Frontal cortex (tissue), 4 donors: Measurements from ENCODE around the gene FAT1. TPM values are rescaled to one million over a fixed set of nuclear protein-coding genes. Genes with fewer than 3 reads are reported as not detected.

Source experiments
- DNase-seq, 2 donors: peaks; one replicate each; pipeline ENCODE4 v3.0.0; 2012; ENCODE audit warnings: low spot score in 2 of 2
- FAIRE-seq: peaks from 2 replicates; lab custom pipeline; 2012; peaks lifted over from hg19 to GRCh38; lab: Jason Lieb, UNC
- total RNA-seq: library from RNA; depleted of rRNA; stranded (reverse); fragments of >200 nt; gene quantifications from one replicate; pipeline ENCODE4 v1.2.3, GENCODE V29; 2014
- donor health status: control.
- donor health status: control.
- donor health status: control.

Gene FAT1
- total RNA-seq, 1 donor from 2014 or later, result 26.9 TPM

DNA sequence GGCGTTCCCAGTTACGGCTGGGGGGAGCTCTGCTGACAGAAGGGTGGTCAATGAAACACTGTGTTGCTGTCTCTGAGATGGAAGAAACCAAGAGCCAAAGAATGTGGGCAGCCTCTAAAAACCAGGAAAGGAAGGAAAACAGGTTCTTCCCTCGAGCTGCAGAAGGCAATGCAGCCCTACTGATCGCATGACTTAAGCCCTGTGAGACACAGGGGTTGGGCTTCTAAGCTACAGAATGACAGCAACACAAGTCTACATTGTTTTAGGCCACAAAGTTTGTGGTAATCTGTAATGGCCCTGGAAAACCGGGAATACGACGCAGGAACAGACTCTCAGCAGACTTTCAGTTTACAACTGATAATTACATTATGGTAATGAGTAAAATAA, 130.1 kb downstream of the FAT1 start:
- FAIRE-seq (no peak), DNase-seq (no peak)

- no peak for FAIRE-seq
- no peak for DNase-seq
Measured at GRCh38 chr4:186592966-186593586, 130.6 kb downstream of the FAT1 start.

DNA sequence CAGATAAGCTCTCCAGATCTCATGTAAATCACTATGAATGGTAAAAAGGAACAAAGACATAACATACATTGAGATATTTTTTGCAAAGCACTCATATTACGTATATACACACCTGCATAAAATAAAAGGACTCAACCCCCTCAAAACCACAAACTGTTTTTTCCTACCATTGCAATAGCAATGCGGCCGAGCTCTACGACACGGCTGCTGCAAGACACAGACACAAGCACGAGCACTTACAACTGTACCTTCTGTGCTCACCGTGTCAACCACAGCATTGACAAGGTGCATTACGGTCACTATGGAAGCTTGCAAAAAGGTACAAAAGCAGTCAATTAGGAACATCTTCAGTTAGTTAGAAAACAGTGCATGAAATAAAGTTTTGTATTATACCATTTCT, 131.2 kb downstream of the FAT1 start:
- FAIRE-seq, result no peak
- no peak for DNase-seq

GRCh38 chr4:186591651-186592050, 132.0 kb downstream of the FAT1 start:
- DNase-seq (no peak), FAIRE-seq (no peak)

GRCh38 chr4:186588503-186588902, 135.2 kb downstream of the FAT1 start:
- no peak for FAIRE-seq
- DNase-seq, result no peak

- FAIRE-seq (peak; percentile 96), DNase-seq (peak; percentile 19 to 48)
Measured at GRCh38 chr4:186587416-186588018, 136.1 kb downstream of the FAT1 start.

- FAIRE-seq (no peak), DNase-seq (no peak)
Measured at GRCh38 chr4:186586205-186586604, 137.5 kb downstream of the FAT1 start.

DNA sequence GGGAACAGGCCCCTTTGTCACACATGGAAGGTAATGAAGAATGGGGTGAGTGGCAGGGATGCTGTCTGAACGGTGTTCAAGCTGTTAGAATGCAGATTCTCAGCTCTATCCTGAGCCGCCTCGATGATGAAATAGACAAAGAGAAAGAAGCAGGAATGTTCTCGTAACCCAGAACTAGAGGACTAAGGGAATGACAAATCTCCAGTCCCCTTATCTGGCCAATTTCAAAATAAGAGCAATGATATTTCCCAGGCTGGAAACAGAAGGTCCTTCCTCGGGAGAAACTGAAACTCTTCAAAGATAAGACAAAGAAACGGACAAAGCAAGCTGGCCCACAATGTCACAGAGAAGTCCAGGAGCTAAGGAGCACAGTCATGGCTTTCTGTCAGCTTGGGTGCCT, 138.7 kb downstream of the FAT1 start:
- FAIRE-seq, result no peak
- no peak for DNase-seq

DNA sequence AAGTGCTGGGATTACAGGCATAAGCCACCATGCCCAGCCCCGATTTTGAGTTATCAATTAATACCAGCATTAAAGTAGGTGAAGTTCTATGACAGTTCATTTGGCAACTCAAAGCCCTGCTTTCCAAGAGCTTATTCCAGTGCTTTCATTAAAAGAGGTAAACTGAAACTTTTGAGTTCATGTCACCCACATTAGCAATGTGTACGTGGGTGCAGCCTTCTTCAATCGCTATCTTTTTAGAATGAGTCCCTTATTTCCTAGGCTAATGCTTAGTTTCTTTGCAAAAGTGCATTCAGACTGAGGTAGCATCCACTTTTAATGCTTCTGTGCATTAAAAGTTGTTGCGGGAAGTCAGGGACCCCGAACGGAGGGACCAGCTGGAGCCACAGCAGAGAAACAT, 142.2 kb downstream of the FAT1 start:
- no peak for DNase-seq
- FAIRE-seq, result no peak

DNA sequence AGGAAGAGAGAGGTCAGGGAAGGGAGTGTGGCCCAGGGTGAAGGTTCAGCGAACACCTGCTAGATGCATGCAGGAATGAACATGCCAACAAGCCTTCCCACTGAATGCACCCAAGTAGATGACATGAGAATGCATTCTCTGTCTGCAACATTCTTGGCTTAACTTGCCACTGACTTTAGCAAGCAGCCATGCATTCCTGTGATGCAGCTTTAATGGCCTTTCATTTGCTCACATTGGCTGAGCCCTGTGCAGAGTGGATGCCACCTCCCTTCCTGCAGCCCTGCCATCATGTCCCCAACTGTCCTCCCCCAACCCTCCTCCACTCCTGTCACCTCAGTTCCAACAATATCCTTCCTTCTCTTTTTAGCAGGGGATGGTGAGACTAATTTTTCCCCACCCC, 143.0 kb downstream of the FAT1 start:
- FAIRE-seq, result no peak
- DNase-seq, result no peak

GRCh38 chr4:186570193-186570996, 153.3 kb downstream of the FAT1 start:
- DNase-seq (no peak), FAIRE-seq (no peak)

DNA sequence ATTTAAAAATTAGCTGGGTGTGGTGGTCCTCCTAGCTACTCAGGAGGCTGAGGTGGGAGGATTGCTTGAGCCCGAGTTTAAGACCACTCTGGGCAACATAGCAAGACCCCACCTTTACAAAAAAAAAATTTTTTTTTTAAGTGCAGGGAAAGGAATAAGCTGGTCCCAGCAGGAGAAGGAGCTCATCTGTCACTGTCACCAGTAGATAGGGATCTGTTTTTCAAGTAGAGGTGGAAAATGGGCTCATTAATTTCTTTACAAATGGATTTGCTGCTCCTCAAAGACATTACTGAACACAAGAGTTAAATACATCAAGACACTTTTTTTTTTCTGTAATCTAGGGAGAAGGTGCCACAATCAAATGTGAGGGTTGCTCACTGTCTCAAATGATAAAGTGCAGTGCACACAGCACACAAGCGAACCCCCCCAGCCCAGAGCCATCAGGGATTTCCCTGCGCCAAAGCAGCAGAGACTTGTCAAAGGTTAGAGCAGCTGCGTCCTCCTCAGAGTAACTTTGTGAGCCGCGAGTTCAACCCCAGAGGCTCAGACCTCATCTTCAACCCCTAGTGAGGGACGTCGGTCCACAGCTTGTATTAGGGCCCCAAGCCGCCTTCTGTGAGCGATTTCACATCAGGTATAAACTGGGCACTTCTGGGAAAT, 154.0 kb downstream of the FAT1 start:
- DNase-seq (no peak), FAIRE-seq (no peak)

GRCh38 chr4:186566068-186566467, 157.6 kb downstream of the FAT1 start:
- FAIRE-seq (no peak), DNase-seq (no peak)

DNA sequence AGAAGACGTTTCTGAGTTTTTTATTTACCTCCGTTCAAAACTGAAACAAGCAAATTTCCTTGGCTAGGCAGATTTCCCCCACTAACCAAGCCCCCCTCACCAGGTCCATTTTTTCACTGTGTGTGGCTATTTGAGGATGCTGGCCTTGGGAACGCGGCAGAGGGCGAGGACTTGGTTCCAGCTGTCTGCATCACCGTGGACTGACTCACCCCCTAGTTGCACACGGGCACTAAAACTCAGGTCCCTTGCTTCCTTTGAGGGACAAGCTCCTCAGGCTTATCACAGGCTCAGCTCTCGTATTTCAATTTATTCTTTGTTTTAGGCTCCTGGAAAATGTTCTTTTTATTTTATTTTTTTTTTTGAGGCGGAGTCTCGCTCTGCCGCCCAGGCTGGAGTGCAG, 159.9 kb downstream of the FAT1 start:
- no peak for FAIRE-seq
- DNase-seq, result no peak

DNA sequence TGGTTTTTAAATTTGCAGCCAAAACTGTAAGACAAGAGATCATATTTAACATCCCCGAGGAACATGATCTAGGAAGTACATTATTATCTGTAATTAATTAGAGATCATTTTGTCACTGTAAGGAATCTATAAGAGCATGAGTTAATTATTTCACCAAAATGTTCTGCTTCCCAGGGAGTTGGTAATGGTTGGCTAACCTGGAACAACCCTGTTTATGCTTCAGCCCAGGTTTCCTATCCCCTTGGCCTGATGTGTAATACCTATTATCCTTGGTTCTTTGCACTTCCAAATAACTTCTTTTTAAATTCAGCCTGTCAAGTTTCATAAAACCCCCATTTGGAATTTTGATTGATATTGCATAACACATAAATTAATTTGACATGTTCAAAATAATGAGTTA, 161.9 kb downstream of the FAT1 start:
- DNase-seq (no peak), FAIRE-seq (no peak)

- no peak for FAIRE-seq
- DNase-seq, result no peak
Measured at GRCh38 chr4:186560647-186561046, 163.0 kb downstream of the FAT1 start.

- FAIRE-seq (no peak), DNase-seq (no peak)
Measured at GRCh38 chr4:186557486-186557885, 166.2 kb downstream of the FAT1 start.

DNA sequence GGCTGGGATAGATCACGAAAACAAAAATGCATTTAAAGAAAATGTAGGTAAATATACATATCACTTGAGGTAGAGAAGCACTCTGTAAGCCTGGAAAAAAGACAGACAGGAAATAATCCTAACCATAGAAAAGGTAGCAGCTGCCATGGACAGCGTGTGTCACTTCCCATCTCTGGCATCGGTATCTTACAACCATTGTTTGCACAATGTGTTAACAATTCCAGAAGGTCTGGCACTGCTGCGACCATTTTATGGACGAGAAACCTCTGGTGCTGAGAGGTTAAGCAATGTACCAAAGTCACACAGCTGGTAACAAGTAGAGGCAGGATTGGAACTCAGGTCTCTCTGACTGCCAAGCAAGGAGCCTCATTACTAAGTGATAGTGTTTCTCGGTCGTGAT, 166.6 kb downstream of the FAT1 start:
- DNase-seq, result no peak
- FAIRE-seq, result no peak

GRCh38 chr4:186554914-186555827, 168.5 kb downstream of the FAT1 start, which contains the start of gene MTNR1A:
Gene MTNR1A (minus strand): TSS chr4:186555567. CDS start chr4:186555365, 202 bp downstream.
- no peak for FAIRE-seq
- DNase-seq, result peak in 1 of 2 donors; percentile 46

DNA sequence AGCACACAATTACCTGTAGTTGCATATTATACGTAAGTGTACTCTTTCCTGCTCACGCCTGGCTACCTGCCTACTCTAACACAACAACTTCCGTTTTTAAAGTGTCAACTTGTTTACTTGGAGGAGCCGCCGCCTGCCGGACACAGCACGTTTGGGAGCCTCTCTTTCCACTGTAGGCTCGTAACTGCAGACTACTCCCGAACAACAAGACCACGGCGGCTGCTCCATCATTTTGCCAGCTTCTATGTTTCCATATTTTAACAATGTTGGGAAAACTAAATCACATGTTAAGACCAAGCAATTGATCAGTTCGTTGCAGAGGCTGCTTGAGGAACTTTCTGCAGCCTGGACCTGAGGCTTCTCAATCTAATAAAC, 169.1 kb downstream of the FAT1 start:
- FAIRE-seq, result no peak
- no peak for DNase-seq
